ENCODE results near the gene TRIM61. TPM values are rescaled to one million over a fixed set of nuclear protein-coding genes. Genes with fewer than 3 reads are reported as not detected.
"Not testable (repeated sequence)": the region's sequence is repeated elsewhere in the genome, so short reads cannot be mapped to it uniquely, and the experiment has no call there.

Gene TRIM61
- not detected in 2 replicates for polyA plus RNA-seq (2012; rRNA removed)
- polyA plus RNA-seq (2012; cell fraction: cytosol; rRNA removed) = not detected in 2 replicates
- polyA plus RNA-seq (2012; cell fraction: nucleus; rRNA removed) = not detected in 2 replicates

DNA sequence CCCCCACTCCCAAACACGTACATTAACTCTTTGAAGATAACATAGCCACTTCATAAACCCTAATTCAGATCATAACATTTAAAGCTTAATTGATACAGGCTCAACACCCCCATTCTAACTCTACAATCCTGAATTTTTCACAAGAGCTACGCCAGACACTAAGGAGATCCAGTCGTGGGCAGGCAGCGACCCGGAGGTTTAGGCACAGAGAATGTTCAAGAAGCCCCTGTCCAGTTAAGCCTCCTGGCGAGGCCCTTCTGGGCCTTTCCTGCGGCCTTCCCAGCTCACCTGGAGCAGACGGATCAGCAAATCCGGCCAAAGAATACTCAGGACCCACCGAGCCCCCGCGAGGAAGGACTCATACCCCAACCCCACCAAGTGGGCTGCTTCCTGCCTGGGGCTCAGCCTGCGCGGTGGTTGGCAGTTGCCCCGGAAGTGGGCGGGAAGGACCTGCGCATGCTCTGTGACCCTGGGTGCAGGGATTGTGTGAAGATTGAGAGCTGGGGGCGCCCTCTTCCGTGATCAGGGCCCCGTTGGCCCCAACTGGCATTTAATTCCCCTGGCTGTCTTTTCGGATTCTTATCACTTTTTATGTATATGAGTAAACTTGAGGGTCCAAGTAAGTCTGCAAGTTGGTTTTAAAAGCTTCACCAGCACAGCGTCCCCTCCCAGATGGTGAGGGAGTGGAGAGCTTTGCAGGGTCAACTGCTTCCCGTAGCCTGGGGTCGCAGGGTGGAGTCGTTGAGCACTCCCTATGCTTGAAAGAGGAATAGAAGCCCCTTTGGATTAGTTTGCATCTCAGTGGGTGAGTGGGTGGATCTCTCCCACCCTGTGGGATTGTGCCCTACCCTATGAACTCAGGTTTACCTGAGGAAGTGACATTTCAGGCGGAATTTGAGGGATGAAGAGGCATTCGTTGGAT, at the start of gene TRIM61:
TRIM61 (minus strand) TSS at position 415 of the 922 bp plus-strand sequence. CDS start 7,655 bp downstream, outside the sequence.
- H3K9me2 ChIP-seq = no peaks in the 10 kb centered on the region
- H3K9ac ChIP-seq = no peak within 1 kb of the TSS
- ChIA-PET CTCF (no interaction called here), POLR2A (no interaction called here)
- H3F3A ChIP-seq (replicated peaks; ENCODE audit: insufficient read depth) = no peaks in the 10 kb centered on the region
- H3K4me3 ChIP-seq (ENCODE audit: low read depth in 2 of 2, low read length in 1 of 2) = no peak within 1 kb of the TSS
- H3K36me3 ChIP-seq (replicated peaks in 1 of 2; ENCODE audit: control insufficient read depth in 1 of 2, insufficient read depth in 2 of 2, low read length in 1 of 2) = no peaks in the 10 kb centered on the region
- H4K20me1 ChIP-seq (ENCODE audit: insufficient read depth) = no peaks in the 10 kb centered on the region
- H3K9me3 ChIP-seq = no peaks in the 10 kb centered on the region
- no peak within 1 kb of the TSS for H3K4me2 ChIP-seq
- no peaks in the 10 kb centered on the region; the same call in 1 of the 2 replicates for H3K27me3 ChIP-seq (ENCODE audit: insufficient read depth)
- DNase-seq = peak; percentile 11
- H3K79me2 ChIP-seq (ENCODE audit: insufficient read depth) = no peaks in the 10 kb centered on the region
- H3K27ac ChIP-seq (ENCODE audit: low read depth in 2 of 2, low read length in 1 of 2) = no peak within 1 kb of the TSS
- no peak within 1 kb of the TSS for H2AFZ ChIP-seq (ENCODE audit: low read depth)
- WGBS (ENCODE audit: low lambda C conversion rate) = 30% methylated on average over 19 of the region's 27 CpGs
- TF ChIP-seq, protein P1, sequence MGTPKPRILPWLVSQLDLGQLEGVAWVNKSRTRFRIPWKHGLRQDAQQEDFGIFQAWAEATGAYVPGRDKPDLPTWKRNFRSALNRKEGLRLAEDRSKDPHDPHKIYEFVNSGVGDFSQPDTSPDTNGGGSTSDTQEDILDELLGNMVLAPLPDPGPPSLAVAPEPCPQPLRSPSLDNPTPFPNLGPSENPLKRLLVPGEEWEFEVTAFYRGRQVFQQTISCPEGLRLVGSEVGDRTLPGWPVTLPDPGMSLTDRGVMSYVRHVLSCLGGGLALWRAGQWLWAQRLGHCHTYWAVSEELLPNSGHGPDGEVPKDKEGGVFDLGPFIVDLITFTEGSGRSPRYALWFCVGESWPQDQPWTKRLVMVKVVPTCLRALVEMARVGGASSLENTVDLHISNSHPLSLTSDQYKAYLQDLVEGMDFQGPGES (IDR thresholded peaks at IDR 0.05; ENCODE audit: low read depth, low read length) = no peak
- no peak for TF ChIP-seq EZH2phosphoT487 (IDR thresholded peaks at IDR 0.05; ENCODE audit: borderline replicate concordance, low read depth)
- H3K4me1 ChIP-seq (ENCODE audit: control insufficient read depth in 1 of 2, insufficient read depth in 2 of 2, low read depth in 1 of 2, low read length in 1 of 2) = no peaks in the 10 kb centered on the region

DNA sequence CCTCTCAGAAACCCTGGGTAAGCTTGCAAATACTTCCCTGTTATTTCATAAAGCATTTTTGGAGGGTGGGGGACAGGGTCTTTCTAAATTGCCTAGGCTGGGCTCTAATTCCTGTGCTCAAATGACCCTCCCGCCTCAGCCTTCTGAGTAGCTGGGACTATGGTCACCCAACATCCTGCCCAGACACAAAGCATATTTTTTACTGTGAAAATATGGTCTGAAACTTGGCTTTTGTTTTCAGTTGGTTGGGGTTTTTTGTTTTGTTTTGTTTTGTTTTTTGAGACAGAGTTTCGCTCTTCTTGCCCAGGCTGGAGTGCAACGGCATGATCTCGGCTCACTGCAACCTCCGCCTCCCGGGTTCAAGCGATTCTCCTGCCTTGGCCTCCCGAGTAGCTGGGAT, 48.3 kb upstream of the TRIM61 start:
- POLR2A ChIA-PET; H2AFZ ChIP-seq (ENCODE audit: low read depth); H3K36me3 ChIP-seq (replicated peaks in 1 of 2; ENCODE audit: control insufficient read depth in 1 of 2, insufficient read depth in 2 of 2, low read length in 1 of 2); H3K79me2 ChIP-seq (ENCODE audit: insufficient read depth); H3K4me2 ChIP-seq; H3F3A ChIP-seq (replicated peaks; ENCODE audit: insufficient read depth); H4K20me1 ChIP-seq (ENCODE audit: insufficient read depth); H3K9ac ChIP-seq; H3K27ac ChIP-seq (ENCODE audit: low read depth in 2 of 2, low read length in 1 of 2); H3K4me1 ChIP-seq (ENCODE audit: control insufficient read depth in 1 of 2, insufficient read depth in 2 of 2, low read depth in 1 of 2, low read length in 1 of 2); H3K9me2 ChIP-seq; CTCF ChIA-PET; H3K27me3 ChIP-seq (ENCODE audit: insufficient read depth); H3K9me3 ChIP-seq; H3K4me3 ChIP-seq (ENCODE audit: low read depth in 2 of 2, low read length in 1 of 2); DNase-seq: not testable (repeated sequence)
- WGBS (ENCODE audit: low lambda C conversion rate) = 40% methylated on average over 8 of the region's 8 CpGs

DNA sequence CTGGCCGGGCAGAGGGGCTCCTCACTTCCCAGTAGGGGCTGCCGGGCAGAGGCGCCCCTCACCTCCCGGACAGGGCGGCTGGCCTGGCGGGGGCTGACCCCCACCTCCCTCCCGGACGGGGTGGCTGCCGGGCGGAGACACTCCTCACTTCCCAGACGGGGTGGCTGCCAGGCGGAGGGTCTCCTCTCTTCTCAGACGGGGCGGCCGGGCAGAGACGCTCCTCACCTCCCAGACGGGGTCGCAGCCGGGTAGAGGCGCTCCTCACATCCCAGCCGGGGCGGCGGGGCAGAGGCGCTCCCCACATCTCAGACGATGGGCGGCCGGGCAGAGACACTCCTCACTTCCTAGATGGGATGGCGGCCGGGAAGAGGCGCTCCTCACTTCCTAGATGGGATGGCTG, 42.5 kb upstream of the TRIM61 start:
- H3K9ac ChIP-seq; H3K36me3 ChIP-seq (replicated peaks in 1 of 2; ENCODE audit: control insufficient read depth in 1 of 2, insufficient read depth in 2 of 2, low read length in 1 of 2); H3K4me3 ChIP-seq (ENCODE audit: low read depth in 2 of 2, low read length in 1 of 2); H3F3A ChIP-seq (replicated peaks; ENCODE audit: insufficient read depth); H3K4me2 ChIP-seq; H3K9me3 ChIP-seq; H3K27me3 ChIP-seq (ENCODE audit: insufficient read depth); POLR2A ChIA-PET; CTCF ChIA-PET; H3K9me2 ChIP-seq; H3K4me1 ChIP-seq (ENCODE audit: control insufficient read depth in 1 of 2, insufficient read depth in 2 of 2, low read depth in 1 of 2, low read length in 1 of 2); H3K27ac ChIP-seq (ENCODE audit: low read depth in 2 of 2, low read length in 1 of 2); H4K20me1 ChIP-seq (ENCODE audit: insufficient read depth); DNase-seq; H2AFZ ChIP-seq (ENCODE audit: low read depth); H3K79me2 ChIP-seq (ENCODE audit: insufficient read depth): not testable (repeated sequence)
- 83% methylated on average over 9 of the region's 30 CpGs for WGBS (ENCODE audit: low lambda C conversion rate)

Measured in SK-N-SH (cell line).